Neural cell (in vitro differentiated cells): ENCODE data around the gene GPR78. TPM values are rescaled to one million over a fixed set of nuclear protein-coding genes. Genes with fewer than 3 reads are reported as not detected.

Experiments
- H2AFZ ChIP-seq: fragments of 200-600, 300-800 bp; sonication (generic), shearing (Covaris generic); 2 replicates; pipeline ENCODE4 v1.6.0; 2014; ENCODE audit warnings: low read depth, mild to moderate bottlenecking, antibody characterized with exemption, low read length, moderate library complexity
- H3F3A ChIP-seq: fragments of 200-600 bp; shearing (Covaris generic); 2 replicates; pipeline ENCODE4 v1.6.1; 2016; ENCODE audit warnings: mild to moderate bottlenecking, moderate library complexity, mixed read lengths, antibody characterized with exemption, low read length; ENCODE audit not compliant: insufficient read depth, poor library complexity, severe bottlenecking
- H3K27ac ChIP-seq: fragments of 200-600, 300-800 bp; sonication (generic), shearing (Covaris generic); 2 replicates; pipeline ENCODE4 v1.5.1; 2014; ENCODE audit warnings: mild to moderate bottlenecking, low read length, moderate library complexity
- H3K27me3 ChIP-seq: fragments of 300-800, 200-600 bp; sonication (generic), shearing (Covaris generic); 2 replicates; pipeline ENCODE4 v1.6.0; 2014; ENCODE audit warnings: mild to moderate bottlenecking, low read depth, low read length, moderate library complexity; ENCODE audit not compliant: insufficient read depth
- H3K36me3 ChIP-seq: fragments of 300-800, 200-600 bp; sonication (generic), shearing (Covaris generic); 2 replicates; pipeline ENCODE4 v1.5.1; 2014; ENCODE audit warnings: mild to moderate bottlenecking, antibody characterized with exemption, low read length, moderate library complexity; ENCODE audit not compliant: insufficient read depth
- H3K4me2 ChIP-seq: fragments of 300-800, 200-600 bp; sonication (generic), shearing (Covaris generic); 2 replicates; pipeline ENCODE4 v1.6.0; 2014; ENCODE audit warnings: mild to moderate bottlenecking, low read length
- H3K4me3 ChIP-seq: fragments of 300-800, 200-600 bp; sonication (generic), shearing (Covaris generic); 2 replicates; pipeline ENCODE4 v1.5.1; 2014; ENCODE audit warnings: mild to moderate bottlenecking, low read length, moderate library complexity
- H3K79me2 ChIP-seq: fragments of 200-600 bp; shearing (Covaris generic); replicated peaks from 2 replicates; pipeline ENCODE4 v1.6.0; 2014; ENCODE audit warnings: mild to moderate bottlenecking, low read length, moderate library complexity; ENCODE audit not compliant: insufficient read depth
- H3K9ac ChIP-seq: fragments of 300-800, 200-600 bp; sonication (generic), shearing (Covaris generic); 2 replicates; pipeline ENCODE4 v1.6.1; 2016; ENCODE audit warnings: mild to moderate bottlenecking, low read length, mixed read lengths
- H3K9me2 ChIP-seq: fragments of 200-600 bp; shearing (Covaris generic); 2 replicates; pipeline ENCODE4 v1.6.1; 2016; ENCODE audit warnings: mild to moderate bottlenecking, low read length, mixed read lengths; ENCODE audit not compliant: insufficient read depth
- H3K9me3 ChIP-seq: fragments of 200-600, 300-800 bp; sonication (generic), shearing (Covaris generic); 2 replicates; pipeline ENCODE4 v1.6.1; 2016; ENCODE audit warnings: mild to moderate bottlenecking, mixed run types, low read length, moderate library complexity, mixed read lengths
- H4K20me1 ChIP-seq: fragments of 200-600 bp; shearing (Covaris generic); 2 replicates; pipeline ENCODE4 v1.6.1; 2016; ENCODE audit warnings: mild to moderate bottlenecking, mixed run types; ENCODE audit not compliant: insufficient read depth
- CTCF ChIP-seq: fragments of 450-650 bp; IDR thresholded peaks from 2 replicates; pipeline ENCODE4 v1.5.1; 2014; ENCODE audit warnings: antibody characterized with exemption, mild to moderate bottlenecking, moderate library complexity; ENCODE audit not compliant: poor library complexity, severe bottlenecking
- EP300 ChIP-seq: fragments of 450-650 bp; conservative IDR thresholded peaks from 2 replicates; pipeline ENCODE4 v1.6.1; 2014; ENCODE audit warnings: antibody characterized with exemption, mild to moderate bottlenecking, moderate library complexity; ENCODE audit not compliant: poor library complexity, severe bottlenecking
- EZH2 ChIP-seq: fragments of 200-600, 300-800 bp; shearing (Covaris generic), sonication (generic); IDR thresholded peaks from 2 replicates; pipeline ENCODE4 v1.6.1; 2014; ENCODE audit warnings: antibody characterized with exemption, low read length, borderline replicate concordance, mild to moderate bottlenecking; ENCODE audit not compliant: insufficient read depth, poor library complexity, severe bottlenecking
- MXI1 ChIP-seq: fragments of 450-650 bp; conservative IDR thresholded peaks from 2 replicates; pipeline ENCODE4 v1.6.1; 2014; ENCODE audit warnings: antibody characterized with exemption, mild to moderate bottlenecking; ENCODE audit not compliant: poor library complexity, severe bottlenecking
- POLR2AphosphoS5 ChIP-seq: IDR thresholded peaks from 2 replicates; pipeline ENCODE4 v1.6.1; 2012
- RAD21 ChIP-seq: fragments of 450-650 bp; conservative IDR thresholded peaks from 2 replicates; pipeline ENCODE4 v1.6.1; 2014; ENCODE audit warnings: antibody characterized with exemption, mild to moderate bottlenecking, moderate library complexity
- REST ChIP-seq: IDR thresholded peaks from 2 replicates; pipeline ENCODE4 v1.6.1; 2012; ENCODE audit warnings: borderline replicate concordance
- SMC3 ChIP-seq: fragments of 450-650 bp; conservative IDR thresholded peaks from 2 replicates; pipeline ENCODE4 v1.6.1; 2014; ENCODE audit warnings: antibody characterized with exemption, mild to moderate bottlenecking, moderate library complexity; ENCODE audit not compliant: poor library complexity
- TAF1 ChIP-seq: IDR thresholded peaks from 2 replicates; pipeline ENCODE4 v1.6.1; 2012; ENCODE audit warnings: low read depth
- polyA plus RNA-seq: library from polyadenylated mRNA; depleted of rRNA; stranded (reverse); fragments of >200 nt; gene quantifications from 2 replicates; pipeline ENCODE4 v1.2.3, GENCODE V29; 2014

Gene GPR78
- polyA plus RNA-seq, 1 donor from 2014 or later: not detected

- Histone ChIP-seq H3K27me3 (peaks cover 30% of the 10 kb centered on the region), H2AFZ (no peak overlapping the region), H3K27ac (no peak overlapping the region), H3K79me2 (no peaks in the 10 kb centered on the region), H3K9me3 (no peaks in the 10 kb centered on the region), H3K9me2 (no peaks in the 10 kb centered on the region), H3K9ac (no peak overlapping the region), H3K36me3 (no peaks in the 10 kb centered on the region), H3K4me2 (no peak overlapping the region), H3F3A (no peaks in the 10 kb centered on the region), H3K4me3 (no peak overlapping the region), H4K20me1 (no peaks in the 10 kb centered on the region)
- TF ChIP-seq RAD21 (no peak), MXI1 (no peak), CTCF (no peak), EP300 (no peak), SMC3 (no peak), REST (no peak), EZH2 (no peak), TAF1 (no peak), POLR2AphosphoS5 (no peak)
These were observed 5.6 kb downstream of the GPR78 start for GRCh38 chr4:8585721-8586212.

GRCh38 chr4:8586246-8586645 lies 6.1 kb downstream of the GPR78 start:
- Histone ChIP-seq H3K4me3 (no peak overlapping the region), H3K4me2 (no peak overlapping the region), H3F3A (no peaks in the 10 kb centered on the region), H3K9me2 (no peaks in the 10 kb centered on the region), H2AFZ (no peak overlapping the region), H4K20me1 (no peaks in the 10 kb centered on the region), H3K36me3 (no peaks in the 10 kb centered on the region), H3K9ac (no peak overlapping the region), H3K79me2 (no peaks in the 10 kb centered on the region), H3K27ac (no peak overlapping the region), H3K27me3 (peaks cover 27% of the 10 kb centered on the region), H3K9me3 (no peaks in the 10 kb centered on the region)
- TF ChIP-seq MXI1 (no peak), EZH2 (no peak), POLR2AphosphoS5 (no peak), TAF1 (no peak), RAD21 (no peak), REST (no peak), SMC3 (no peak), EP300 (no peak), CTCF (no peak)
